GM21717 (cell line): ENCODE measurements around the gene TPH1.
"Not testable (repeated sequence)": the region's sequence is repeated elsewhere in the genome, so short reads cannot be mapped to it uniquely, and the experiment has no call there.

Source experiments
- ATAC-seq: cut with Tn5 transposase; IDR thresholded peaks from one replicate; pipeline ENCODE4 v1.9.1; 2021; ENCODE audit warnings: mild to moderate bottlenecking, moderate library complexity; ENCODE audit not compliant: unreplicated experiment

The TPH1 gene

GRCh38 chr11:18027475-18027874 lies 18.6 kb downstream of the TPH1 start:
- ATAC-seq, result no peak

DNA sequence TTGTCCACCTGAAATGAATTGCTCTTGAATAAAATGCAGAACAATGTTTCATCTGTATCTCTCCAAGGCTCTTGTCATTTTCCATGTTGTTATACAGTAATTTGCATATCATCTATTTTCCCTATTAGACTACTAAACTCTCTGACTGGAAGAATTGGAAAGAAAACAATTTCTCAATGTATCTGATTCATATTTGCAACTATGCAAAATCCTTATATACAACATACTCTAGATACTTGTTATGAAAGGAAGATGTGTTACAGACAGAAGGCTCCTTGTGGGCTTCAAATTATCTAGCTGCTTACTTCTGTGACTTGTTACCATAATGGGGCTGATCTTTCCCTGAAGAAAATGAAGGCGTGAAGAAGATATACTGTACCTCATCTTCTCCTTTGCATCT lies 23.6 kb downstream of the TPH1 start:
- no peak for ATAC-seq

DNA sequence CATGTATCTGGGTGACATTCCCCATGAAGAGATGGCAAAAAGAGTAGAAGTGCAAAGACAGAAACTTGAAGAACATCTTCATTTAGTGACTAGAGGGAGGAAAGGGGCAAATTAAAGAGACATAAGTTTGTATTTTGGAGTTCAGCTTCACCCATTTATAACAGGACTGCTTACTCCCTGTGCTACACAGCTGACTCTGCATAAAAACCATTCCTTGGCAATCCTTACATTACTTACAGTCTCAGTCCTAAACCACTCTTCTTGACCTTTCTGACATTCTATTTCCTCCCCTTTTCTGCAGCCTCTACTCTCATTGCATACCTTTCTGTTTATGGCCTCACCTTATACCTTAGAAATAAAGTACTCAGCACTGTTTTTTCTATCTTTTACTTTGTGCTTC lies 26.4 kb downstream of the TPH1 start:
- no peak for ATAC-seq

DNA sequence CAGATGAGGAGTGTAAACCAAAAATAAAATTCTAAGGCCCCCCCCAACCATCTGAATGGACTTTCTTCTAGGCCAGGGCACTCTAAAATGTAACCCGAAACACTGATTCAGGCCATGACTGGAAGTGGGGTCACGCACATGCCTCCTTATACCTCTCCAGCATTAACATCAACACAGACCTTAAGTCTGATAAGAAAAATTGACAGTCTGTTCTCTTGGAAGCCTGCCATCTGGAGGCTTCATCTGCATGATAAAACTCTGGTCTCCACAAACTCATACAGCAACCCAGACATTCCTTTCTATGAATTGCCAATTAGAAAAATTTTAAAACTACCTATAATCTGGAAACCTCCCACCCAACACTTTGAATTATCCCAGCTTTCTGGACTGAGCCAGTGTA lies 29.3 kb downstream of the TPH1 start:
- ATAC-seq, result no peak

GRCh38 chr11:18014876-18015275 lies 31.2 kb downstream of the TPH1 start:
- no peak for ATAC-seq

DNA sequence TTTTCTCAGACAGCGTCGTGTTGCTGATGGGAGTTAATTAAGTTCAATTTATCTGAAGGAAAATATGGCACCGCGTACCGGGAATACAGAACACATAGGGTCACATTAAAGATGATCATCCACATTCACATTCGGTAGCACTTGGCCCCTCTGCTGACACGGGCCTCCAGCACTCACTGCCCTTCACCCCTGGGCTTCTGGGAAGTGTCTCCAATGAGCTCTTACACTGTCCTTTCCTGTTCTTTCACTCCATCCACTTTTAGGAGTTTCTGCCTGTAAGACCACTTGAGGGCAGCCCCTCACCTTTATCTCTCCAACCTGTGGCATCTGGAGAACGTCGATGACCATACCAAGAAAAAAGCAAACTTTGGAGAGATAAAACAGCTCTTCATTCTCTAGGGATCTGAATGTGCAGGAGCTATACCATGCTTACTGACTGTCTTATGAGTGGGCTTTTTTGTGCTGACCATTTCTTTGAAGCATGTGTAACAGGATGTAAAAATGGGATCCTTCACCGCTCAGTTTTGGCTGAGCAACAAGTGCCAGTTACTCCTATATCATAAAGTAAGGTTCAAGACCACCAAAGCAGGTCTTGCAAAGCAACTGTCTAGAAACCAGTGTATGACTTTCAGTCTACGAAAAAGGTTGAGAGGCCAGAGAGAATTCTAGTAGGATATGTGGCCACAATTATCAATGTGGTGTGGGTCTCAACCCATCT lies 32.1 kb downstream of the TPH1 start:
- ATAC-seq, result no peak

DNA sequence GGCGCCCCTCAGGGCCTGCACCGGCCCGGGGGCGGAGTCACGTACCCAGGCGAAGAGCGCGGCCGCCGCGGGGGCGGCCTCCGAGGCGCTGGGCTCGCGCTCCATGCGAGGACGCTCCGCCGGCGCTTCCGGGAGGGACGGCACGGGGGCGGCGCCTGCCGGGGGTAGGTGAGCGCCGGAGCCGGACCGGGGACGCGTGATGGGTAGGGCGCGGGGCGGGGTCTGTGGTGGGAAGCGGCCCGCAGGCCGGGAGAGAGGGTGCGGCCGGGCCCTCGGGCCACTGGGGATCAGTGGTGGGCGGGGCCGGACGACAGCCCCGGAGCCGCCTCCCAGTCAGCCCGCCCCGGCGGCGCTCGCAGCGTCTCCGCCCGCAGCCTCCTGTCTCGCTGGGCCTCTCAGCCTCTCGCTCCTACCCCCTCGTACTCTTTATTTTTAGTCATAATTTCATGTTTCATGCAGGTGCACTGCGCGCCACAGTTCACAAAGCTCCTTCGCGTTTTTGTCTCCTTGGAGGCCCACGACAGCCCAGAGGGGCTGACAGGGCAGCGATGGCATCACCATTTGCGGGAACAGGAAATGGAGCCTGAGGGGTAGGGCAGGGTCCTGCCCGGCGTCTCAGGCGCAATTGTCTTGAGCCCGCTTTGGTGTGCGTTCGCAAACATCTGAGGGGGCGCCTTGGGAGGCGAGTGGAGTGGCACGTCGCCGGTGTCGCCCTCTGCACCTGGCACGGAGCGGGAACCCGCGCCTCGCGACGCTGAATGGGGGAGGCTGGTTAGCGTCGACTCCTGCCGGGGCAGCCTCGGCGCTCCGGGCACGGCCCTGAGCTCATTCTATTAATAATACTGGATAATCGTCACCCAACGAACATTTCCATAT lies 32.9 kb downstream of the TPH1 start, which contains the start of gene SERGEF:
Gene SERGEF, minus strand, starts transcription at position 142 of the 876 bp plus-strand sequence. Its CDS starts 37 bp downstream, at position 105.
- peak; percentile 90 for ATAC-seq

DNA sequence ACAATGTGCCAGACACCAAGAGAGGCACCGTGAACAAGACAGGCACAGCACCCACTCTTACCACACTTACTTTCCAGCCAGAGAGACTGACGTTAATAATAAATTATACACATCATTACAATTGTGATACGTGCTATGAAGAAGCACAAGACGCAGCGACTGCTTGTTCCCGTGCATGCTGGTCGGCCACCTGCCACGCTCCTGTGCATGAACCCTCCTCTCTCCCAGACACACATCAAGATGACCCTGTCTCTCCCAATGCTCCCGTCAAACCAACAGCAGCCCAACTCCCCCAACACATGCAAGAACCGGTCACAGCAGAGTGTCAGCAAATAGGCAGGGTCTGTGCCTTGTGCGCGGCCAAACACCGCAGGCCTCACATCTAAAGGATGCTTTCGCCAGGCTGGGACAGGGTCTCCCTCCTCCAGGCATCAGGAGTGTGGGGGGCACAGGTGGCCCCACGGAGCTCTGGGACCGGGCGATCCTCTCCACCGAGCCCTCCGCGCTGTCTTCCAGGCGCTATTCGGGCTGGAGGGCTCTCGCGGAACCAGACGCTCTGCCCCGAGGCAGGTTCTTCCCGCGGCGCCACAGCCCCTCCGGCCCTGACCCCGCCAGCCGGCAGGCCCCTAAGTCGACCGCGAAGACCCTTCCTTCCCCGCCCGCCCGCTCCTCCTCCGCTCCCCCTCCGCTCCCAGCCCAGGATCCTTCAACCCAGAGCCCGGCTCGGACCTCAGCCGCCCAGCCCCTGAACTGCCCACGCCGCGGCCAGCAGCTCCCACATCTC lies 33.8 kb downstream of the TPH1 start:
- ATAC-seq, result peak; percentile 6

DNA sequence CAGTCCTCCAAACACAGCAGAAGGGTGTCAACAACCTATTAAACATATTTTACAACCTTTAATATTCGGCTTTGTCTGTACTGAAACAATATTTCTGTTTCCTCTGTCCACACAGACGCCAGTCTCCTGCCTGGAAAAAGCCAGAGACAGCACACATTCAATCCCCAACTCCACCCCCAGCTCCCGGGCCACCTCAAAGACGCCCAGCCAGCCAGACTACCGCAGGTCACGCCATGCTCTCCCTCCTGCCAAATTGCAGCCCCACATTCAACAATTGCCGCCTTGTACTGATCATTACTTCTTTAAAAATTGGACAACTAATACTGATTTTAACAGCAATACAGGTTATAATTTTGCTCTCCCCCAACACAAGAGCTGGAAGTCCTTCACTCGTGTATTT lies 34.4 kb downstream of the TPH1 start:
- ATAC-seq, result no peak

DNA sequence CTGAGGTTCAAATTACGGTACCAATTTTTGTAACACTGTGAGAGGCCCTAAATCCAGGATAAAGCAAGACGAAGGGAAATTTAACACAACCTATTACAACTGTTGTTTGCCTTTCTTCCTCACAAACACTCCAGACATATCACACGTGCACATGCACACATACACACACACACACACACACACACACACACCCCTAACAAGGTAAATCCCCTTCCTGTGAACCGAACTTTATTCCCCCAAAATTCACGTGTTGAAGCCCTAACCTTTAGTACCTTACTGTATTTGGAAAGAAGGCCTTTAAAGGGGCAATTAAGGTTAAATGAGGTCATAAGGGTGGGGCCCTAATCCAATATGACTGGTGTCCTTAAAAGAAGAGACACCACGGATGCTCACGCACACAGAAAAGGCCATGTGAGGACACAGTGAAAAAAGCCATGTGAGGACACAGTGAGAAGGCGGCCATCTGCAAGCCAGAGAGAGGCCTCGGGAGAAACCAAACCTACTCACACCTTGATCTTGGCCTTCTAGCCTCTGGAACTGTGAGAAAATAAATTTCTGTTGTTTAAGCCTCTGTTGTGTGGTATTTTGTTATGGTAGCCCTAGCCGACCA lies 35.0 kb downstream of the TPH1 start:
- no peak for ATAC-seq

- ATAC-seq, result no peak
Observed at GRCh38 chr11:18010121-18010670, 35.9 kb downstream of the TPH1 start.

DNA sequence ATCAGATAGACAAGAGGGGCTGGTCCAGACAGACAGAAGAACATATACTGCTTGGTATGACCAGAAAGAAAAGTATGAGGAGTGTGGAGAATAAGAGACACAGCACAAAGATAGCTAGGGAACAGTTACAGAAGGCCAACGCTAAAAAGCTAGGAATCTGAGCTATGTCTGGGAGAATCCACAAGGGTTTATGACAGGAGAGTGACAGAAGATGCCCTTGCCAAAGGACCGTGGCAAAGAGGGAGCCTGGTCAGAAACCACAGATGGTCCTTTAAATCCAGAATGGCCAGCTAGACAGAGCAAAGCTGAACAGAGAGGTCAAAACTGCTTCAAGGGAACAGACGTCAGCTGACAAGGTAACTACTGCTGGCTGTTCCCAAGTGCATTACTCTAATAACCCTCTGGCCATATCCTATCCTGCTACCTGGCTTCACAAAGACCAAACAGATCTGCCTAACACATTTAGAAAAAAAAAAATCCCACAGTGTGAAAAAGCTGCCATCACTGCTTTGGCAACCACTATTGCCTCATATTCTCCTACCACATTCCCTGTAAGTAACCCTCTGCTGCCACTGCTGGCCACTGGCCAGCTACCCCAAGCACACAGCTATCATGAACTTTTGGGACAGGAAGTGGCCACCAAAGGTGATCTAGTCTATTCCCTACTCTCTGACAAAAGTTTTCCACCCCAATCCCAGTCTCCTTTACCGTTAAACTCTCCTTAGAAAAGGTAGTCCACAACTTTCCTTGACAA lies 40.5 kb downstream of the TPH1 start:
- ATAC-seq, result no peak

- no peak for ATAC-seq
Observed at GRCh38 chr11:18001191-18001590, 44.9 kb downstream of the TPH1 start.

DNA sequence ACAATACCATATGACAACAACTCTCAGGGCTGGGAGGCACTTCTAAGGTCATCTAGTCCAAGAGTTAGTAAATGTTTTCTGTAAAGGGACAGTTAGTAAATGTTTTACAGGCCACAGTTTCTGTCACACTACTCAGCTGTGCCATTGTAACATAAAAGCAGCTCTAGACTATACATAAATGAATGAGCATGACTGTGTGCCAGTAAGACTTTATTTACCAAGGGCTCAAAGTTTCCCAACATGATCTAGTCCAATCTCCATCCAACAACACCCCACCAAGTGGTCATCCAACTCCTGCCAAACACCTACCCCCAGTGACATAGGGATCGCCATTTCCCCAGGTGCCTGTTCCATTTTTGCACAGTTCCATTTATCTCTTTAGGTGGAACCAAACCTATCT lies 45.3 kb downstream of the TPH1 start:
- no peak for ATAC-seq

DNA sequence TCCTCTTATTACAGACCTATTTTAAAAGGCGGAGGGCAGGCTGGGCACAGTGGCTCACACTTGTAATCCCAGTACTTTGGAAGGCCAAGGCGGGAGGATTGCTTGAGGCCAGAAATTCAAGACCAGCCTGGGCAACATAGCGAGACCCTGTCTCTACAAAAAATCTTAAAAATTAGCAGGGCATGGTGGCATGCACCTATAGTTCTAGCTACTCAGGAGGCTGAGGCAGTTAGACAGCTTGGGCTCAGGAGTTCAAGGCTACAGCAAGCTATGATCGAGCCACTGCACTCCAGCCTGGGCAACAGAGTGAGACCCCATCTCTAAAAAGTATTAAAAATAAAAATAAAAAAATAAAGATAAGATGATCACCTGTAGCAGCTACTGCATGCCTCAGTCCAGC lies 45.9 kb downstream of the TPH1 start:
- not testable (repeated sequence) for ATAC-seq
